NCI-H146 treated with DMSO at 0.1 percent for 48 hours (cell line): ENCODE results near the gene KRT27.
"Not testable (repeated sequence)": the region's sequence is repeated elsewhere in the genome, so short reads cannot be mapped to it uniquely, and the experiment has no call there.

ENCODE experiments used
- DNase-seq: peaks from one replicate; lab custom pipeline; 2025; ENCODE audit not compliant: unreplicated experiment; lab: John Stamatoyannopoulos, UW

KRT27 gene

GRCh38 chr17:40760105-40761016 is 22.0 kb downstream of the KRT27 start:
- no peak for DNase-seq

GRCh38 chr17:40755231-40755630 is 27.1 kb downstream of the KRT27 start, which contains the start of gene KRT25:
TSS of gene KRT25 (minus strand) at chr17:40755331. CDS start at chr17:40755271, 60 bp downstream.
- DNase-seq, result no peak

- DNase-seq, result no peak
Observed at GRCh38 chr17:40753804-40754203, 28.5 kb downstream of the KRT27 start.

GRCh38 chr17:40751065-40751464 is 31.3 kb downstream of the KRT27 start:
- DNase-seq, result no peak

- no peak for DNase-seq
Observed at GRCh38 chr17:40750391-40750790, 32.0 kb downstream of the KRT27 start.

- DNase-seq, result not testable (repeated sequence)
Observed at GRCh38 chr17:40748666-40749065, 33.7 kb downstream of the KRT27 start.

GRCh38 chr17:40738553-40738952 is 43.8 kb downstream of the KRT27 start:
- no peak for DNase-seq

- no peak for DNase-seq
Observed at GRCh38 chr17:40735016-40735415, 47.3 kb downstream of the KRT27 start.

GRCh38 chr17:40734018-40734417 is 48.3 kb downstream of the KRT27 start:
- DNase-seq, result no peak

DNA sequence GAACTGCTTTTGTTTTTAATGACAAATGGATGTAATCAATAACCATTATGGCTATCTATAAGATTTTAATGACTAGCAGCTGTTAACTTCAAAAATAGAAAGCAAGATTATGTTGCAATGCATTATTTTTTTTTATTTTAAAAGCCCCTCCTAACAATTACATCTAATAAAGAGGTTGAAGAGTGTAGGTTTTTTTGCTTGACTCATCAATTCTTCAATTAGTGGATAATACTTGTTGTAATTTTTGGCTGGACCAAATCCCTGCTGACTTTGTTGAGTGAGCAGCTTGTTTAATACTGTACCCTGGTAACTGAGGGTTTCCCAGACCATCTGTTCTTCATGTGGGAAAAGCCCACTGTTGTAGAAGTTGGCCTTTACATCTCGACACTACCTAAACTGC is 51.4 kb downstream of the KRT27 start:
- DNase-seq, result no peak

- DNase-seq, result no peak
Observed at GRCh38 chr17:40727447-40728231, 54.7 kb downstream of the KRT27 start.

DNA sequence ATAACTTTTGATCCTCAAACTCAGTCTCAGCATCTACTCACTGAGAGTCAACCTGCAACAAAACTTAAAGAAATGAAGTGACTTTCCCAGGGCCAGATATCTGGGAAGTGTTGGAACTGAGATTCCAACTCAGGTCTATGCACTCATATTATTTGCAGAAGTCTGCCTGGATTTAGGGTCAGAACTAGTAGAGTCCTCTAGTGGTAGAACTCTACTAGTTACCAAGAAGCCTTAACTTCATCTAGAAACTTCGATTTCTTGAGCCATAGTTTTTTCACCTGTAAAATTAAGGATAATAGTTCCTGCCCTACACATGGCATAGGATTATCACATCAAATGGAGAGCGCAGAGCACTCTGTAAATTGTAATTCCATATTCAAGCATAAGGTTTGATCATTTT is 55.4 kb downstream of the KRT27 start:
- no peak for DNase-seq
